ENCODE measurements around the gene TRIL.

Gene TRIL

DNA sequence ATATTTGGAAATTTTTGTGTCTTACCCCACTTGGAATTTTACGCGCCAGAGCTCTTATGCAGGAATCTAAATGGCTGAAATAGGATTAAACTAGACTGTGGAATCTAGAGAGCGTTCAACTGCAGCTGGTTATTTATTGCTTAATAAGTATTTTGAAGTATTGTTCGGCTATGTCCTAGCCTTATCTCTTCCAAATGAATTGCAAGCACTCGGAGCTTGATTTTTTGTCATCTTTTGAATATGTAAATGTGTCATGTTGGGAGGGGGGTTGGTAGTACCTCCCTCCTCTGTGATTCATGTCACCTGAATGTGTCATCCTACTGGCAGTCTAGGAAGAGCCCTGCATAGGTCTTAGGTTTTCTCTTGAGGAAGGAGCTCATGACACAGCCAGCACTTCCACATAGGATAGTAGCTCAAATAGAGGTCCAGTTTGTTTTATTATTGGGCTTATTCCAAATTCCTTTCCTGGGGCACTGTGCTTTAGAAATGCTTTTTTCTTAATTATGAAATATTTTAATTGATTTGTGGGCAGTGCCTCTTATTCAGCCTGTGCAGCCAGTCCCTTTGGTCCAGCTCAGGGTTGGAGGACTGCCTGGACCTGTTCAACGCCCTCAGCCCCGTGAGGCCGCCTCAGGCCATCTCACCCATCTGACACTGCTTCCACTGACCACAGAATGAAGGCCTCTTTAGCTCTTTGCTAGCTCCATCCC, 22.5 kb upstream of the TRIL start:
- no peak for DNase-seq

DNA sequence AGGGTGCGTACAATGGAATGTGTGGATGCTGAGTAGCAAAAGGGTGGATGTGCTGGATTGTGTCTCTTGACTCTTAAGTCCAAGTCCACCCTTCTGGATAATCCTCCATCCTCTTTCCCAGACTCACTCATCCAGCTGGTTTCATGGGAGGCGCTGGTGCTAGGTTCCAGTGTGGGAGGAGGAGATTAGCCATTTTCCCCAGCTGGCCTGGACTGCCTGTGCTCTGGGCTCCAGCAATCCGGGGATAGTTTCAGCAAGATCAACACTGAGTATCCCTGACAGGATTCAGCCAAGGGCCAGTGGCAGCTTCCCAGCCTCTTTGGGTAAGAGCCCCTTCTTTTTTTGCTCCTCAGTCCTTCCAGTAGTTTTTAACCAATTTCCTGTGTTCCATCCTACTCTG, 21.6 kb upstream of the TRIL start:
- no peak for DNase-seq

DNA sequence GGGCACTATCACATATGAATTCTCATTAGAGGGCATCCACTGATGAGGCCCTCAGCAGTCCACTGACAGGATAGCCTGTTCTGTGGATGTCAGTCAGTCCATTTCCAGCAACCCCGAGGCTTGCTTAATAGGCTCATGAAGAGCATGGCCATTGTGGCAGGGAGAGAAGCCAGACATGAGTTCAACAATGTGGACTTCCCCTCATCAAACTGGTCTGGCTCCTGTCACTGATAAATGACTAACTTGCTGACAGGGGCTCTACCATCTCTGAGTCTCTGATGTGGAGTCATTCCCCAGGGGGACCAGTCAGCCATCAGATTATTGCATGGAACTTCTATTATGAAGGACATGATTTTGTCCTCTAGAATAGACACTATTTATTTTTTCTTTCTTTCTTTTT, 19.8 kb upstream of the TRIL start:
- DNase-seq: no peak

DNA sequence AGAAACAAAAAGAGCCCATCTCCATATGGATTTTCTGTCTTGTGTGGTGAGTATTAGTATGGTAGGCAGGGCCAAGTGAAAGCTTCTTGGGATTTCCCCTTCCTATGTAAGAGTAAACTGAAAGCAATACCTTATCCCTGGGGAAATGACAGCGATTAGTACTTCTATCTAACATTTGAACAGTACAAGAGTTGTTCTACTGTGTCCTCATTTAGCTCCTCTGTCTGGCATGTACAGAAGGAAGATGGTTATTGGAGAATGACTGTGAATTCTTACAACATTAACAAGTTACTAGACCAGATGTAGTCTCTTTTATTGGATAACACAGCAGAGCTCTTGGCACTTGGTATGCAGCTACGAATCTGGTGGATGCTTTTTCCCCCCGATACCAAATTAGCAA, 17.9 kb upstream of the TRIL start:
- no peak for DNase-seq

DNA sequence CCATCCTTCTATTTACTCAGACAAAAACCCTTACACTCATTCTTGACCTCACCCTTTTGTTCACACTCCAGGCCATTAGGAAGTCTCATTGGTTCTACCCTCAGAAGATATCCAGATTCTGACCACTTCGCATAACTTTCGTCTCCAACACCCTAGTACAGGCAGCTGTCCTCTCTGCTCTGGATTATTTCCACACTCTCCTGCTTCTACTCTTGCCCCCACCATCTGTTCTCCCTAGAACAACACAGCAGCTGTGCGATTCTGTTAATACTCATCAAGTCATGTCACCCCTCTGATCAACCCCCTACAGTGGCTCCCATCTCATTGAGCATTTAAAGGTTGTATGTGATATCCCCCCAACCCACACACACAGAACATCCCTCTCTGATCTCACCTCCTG, 15.5 kb upstream of the TRIL start:
- no peak for DNase-seq

DNA sequence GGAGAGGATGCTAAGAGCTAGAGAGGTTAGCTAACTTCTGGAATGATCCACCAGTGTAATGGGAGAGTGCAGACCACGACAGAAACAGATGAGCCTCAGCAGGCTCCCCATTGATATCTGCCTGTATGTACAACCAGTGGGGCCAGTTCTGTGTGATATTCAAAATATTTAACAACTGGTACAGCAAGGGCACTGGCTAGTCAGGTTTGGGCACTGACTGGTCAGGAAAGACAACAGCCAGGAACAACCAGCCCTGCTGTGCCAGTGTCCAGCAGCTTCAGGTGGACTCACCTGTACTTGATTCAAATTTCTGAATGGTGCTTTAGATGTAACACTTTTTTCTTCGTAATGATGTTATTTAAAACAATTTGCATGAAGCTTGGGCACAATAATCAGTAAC, 5.9 kb upstream of the TRIL start:
- DNase-seq: no peak

DNA sequence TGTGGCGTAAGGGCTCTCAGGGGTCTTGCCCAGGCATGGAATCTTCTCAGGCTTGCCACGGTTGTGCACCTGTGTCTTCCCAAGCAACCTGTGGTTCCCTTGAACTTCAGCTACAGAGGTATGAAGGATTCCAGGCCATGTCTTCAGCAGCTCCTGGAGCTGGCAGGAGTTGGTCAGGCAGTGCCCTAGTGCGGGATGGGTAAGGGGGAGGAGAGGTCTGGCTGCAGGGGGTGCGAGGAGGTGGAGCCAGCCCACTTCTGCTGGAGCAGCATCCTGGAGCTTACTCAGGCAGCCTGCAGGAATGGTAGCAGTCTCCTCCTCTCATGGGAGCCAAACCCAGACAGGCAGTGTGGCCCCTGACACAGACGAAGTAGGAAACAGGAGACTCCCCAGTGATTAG, 3.8 kb upstream of the TRIL start:
- no peak for DNase-seq

DNA sequence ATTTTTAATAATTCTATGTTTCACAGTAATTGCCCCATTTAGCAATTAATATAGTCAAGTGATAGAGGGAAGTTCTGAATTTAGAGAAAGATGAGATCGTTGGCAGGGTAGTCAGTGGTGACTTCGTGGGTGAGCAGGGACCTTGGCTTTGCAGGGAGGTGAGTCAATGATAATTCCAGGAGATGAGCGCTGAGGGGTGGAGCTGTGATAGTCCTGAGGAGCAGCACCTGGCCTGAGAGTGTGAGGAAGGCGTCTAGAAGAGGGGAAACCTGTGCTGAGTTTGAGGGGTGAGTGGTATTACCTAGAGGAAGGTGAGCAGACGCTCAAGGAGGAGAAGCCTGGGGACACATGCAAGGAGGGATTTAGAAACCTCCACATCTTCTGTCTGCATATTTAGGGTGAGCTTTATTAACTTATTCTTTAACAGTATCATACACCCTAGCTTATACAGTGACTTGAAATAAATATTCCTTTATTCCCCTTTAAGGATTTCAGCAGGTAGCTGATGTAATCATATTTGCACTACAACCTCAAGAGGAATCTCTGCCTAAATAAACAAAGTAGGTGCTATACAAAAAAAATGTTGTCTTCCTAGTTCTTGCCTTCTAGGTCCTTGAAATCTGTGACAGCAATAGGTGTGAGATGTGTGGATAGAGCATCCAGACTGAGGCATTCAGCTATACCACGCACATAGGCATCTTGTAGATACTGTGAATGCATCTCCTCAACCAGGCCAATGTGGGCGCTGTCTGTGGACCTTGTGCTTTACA, 2.1 kb upstream of the TRIL start:
- no peak for DNase-seq

DNA sequence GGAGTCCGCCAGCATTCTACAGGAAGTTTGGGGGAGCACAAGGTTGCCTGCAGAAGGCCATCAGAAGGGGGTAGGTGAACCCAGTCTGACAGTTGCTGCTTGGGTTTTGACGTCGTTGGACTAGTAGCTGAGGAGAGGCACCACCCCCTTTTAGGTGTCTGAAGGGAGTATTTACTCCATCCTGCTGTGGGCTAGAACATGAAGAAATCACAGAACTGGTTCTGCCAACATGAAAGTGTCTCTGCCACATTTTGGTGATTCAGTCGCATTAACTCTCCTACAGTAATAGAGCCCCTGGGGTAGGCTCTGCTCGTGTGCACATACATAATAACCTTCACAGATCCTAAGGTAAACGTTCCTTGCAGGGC, 834 bp upstream of the TRIL start:
- no peak for DNase-seq

DNA sequence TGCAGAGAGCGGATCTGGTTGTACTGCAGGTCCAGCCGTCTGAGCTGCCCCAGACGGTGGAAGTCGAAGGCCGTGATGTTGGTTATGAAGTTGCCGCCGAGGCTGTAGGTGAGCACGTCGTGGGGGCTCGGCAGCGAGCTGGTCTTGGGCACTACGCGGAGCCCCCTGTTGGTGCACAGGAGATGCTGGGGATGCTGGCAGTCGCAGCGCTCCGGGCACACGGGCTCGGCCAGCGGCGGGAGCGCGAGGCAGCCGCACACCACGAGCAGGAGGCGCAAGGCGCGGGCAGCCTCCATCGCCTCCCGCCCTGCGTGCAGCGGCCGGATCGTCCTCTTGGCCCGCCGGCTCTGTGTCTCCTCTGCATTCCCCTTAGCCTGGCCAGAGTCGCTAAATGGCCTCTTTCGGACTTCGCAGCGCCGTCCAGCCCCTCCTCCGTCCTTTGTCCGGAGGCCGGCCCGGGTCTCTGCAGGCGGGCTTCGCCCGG, 337 bp downstream of the TRIL start:
- no peak for DNase-seq

DNA sequence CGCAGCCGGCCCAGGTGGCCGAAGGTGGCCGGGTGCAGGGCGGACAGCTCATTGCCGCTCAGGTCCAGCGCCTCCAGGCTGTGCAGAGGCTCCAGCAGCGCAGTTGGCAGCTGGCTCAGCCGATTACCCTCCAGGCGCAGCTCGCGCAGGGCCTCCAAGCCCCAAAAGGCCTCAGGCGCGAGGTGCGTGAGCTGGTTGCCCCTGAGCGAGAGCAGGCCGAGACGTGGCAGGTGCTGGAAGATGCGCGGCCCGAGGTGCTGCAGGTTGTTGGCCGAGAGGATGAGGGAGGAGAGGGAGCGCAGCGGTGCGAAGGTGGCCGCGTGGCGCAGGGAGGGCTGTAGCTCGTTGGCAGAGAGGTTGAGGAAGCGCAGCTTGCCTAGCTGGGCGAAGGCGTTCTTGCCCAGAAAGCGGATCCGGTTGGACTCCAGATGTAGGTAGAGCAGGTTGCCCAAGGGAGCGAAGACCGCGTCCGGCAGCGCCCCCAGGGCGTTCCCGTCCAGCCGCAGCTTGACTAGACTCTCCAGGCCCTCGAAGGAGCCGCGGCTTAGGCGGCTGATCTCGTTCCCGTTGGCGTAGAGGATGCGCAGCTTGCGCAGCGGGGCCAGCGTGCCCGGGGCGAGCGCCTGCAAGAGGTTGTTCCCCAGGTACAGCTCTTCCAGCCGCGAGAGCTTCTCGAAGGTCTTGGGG, 923 bp downstream of the TRIL start:
- DNase-seq: no peak

DNA sequence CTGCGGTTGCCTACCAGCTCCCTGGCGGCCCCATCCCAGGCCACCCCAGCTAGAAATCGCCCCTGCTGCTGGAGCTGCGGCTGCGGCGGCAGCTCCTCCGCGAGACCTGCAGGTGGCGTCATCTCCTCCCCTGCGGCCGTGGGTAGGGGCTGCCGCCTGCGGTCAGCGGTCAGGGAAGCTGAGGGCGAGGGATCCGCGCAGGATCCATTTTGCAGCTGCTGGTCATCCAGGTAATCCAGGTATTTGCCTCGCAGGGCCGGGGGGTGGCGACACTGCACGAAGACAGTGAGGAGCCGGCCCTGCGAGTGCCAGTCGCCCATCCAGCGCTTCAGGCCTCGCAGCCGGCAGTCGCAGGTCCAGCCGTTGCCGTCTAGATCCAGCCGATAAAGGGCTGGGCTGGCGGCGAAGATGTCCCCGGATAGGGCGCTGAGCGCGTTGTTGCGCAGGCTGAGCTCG, 1.5 kb downstream of the TRIL start:
- DNase-seq: peak; percentile 21

DNA sequence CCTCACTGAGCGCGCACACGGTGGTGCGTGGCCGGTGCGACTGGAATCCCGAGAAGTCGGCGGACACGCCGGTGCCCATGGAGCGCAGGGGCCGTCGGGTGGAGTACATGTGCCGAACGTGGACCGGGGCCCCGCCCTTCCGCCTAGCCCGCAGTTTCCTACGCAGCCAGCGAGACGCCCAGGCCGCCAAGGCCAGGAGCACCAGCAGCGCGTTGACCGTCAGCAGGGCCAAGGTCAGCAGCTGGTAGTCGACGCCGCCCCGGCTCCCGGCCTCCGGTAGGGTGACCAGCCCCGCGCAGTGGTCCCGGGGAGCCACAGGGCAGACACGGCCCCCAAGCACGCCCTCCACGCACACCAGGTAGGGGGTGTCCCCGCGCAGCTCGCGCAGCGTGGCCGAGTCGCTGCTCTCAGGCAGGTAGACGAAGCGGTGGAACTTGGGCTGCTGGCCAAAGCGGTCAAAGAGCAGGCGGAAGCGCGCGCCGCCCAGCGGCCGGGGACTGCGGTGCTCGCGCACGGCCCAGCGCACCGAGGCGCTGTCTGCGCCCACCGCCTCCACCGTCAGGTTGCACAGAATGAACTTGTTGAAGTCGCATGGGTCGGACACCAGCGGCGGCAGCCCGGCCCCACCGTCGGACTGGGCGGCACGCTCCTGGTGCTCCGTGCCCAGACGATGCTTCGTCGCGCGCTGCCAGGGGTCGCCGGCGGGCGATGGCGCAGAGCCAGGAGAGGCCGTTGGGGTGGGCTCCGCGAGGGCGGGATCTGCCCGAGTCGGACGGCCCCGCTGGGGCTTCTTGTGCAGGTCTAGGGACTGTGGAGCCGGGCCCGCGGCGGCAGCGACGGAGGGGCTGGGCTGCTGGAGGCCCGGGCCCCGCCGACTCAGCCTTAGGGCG, 2.2 kb downstream of the TRIL start:
- peak; percentile 16 for DNase-seq

DNA sequence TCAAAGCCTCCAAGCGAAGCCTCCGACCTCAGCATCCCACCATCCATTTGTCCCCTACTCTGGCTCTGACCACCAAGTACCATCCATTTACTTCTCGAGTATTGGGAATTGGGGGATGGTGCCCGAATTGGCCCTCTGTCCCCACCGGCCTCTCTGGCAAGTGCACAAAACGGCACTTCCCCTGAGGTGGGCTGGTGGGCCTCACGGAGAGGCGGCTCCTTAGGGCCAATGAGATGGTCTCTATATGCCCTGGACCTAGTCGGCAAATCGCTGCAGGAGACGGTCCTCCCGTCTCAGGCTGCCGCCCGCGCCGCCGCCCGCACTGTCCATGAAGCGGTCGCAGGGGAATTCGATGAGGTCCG, 2.8 kb downstream of the TRIL start:
- DNase-seq: no peak

DNA sequence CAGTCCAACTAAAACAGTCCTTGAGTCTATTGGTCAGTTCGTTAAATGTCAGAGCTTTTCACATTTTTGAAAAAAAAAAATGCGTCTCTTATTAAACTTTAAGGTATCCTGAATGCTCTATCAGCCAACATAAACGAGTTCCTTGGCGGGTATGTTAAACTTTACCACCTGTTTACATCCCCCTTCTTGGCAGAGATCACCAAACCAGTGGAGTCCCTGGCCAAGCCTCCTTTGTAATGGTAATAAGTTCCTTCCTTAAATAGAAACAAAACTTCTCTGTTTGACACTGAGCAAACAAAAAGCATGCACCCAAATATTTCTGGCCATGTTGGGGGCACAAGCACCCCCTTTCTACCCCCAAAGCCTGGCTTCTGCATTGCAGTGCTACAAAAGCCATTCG, 3.2 kb downstream of the TRIL start:
- no peak for DNase-seq

DNA sequence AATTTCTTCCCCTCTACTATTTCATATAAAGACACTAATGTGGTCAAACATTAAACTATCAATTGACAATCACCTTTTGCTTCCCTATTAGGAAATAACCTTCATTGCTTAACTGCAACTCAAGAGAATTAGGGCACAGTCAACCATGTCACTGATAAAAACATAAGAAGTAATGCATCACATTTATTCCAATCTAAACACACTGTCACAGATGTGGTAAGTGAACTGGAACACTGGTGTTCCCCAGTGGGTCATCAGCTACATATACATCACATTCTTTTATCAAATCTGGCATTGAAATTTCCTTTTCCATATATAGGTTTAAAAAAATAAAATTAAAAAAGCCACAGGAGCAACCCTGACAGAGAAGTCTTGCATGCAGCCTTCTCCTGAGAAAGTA, 3.7 kb downstream of the TRIL start:
- no peak for DNase-seq

DNA sequence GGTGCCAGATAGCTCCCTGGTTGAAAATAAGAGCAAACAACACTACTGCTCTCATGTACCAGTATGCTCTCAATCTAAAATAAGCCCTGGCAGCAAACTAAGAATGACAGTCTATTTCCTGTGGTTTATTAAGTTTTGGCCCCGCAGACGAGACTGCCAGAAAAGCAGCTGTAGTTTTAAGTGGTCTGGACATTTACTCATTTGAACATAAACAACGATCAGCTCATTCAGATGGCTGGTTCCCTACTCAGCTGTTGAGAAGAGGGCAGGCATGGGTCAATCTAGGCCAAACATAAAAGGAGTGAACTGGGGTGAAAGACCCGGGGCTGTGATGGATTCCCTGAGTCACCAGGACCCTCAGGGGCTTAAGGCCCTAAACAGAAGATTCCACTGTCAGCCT, 4.5 kb downstream of the TRIL start:
- DNase-seq: no peak

DNA sequence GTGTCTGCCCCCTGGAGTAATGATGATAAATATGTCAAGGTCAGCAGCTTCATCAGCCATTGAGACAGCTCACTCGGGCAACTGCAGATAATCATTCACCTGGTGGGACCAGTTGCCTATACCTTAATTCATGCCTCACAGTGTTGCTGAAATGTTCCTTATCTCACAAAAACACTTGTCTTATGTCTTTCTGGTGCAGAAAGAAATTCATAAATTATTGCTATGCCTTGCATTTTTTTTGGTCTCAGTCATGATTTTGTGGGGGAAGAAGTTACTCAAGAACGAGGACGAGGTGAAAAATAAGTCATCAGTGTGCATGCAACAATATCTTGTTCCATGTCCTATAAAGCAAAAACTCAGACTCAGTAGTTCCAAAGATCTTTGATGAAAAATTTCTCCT, 16.0 kb downstream of the TRIL start:
- no peak for DNase-seq

DNA sequence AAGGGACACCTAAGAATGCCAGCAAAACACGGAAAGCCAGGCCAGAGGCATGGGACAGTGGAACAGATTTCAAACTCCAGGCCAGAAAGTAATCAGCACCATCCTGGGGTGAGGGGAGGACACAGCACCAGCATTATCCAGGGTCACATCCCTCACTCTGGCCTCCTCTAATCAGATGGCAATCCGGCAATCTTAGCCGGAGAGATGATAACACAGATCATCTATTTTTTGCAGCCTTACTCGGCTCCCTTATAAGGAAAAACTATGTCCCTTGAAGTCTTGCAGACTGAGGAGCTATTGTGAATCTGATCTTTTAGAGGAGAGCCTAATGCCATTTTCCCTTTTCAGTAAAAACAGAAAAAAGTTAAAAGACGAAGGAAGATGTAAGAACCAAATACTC, 16.5 kb downstream of the TRIL start:
- DNase-seq: no peak

DNA sequence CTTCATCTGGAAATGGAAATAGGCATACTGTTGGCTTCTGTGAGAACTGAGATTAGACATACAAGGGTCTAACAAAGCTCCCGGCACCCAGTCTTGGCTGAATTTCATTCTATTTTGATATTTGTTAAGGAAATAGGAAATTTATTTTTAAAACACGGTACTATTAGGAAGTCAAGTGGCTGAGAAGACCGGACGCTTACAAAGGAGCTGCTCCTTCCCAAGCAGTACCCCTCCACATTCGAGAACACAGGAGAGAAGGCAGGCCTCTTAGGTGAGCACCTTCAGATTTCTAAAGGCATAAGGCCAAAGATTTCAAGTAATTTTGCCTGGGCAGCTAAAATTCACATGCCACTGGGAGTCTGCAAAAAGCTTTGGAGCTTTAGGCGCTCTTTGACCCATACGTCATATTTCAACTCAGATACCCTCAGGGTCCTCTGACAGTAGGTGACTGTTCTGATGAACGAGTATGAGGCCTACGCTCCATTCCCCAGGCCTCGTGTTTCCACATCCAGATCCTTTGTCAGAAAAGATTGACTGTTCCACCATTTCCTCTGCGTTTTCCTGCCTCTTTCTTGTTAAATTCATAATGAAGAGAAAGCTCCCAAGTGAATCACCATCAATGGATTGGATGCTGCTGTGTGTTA, 17.3 kb downstream of the TRIL start:
- DNase-seq: no peak

DNA sequence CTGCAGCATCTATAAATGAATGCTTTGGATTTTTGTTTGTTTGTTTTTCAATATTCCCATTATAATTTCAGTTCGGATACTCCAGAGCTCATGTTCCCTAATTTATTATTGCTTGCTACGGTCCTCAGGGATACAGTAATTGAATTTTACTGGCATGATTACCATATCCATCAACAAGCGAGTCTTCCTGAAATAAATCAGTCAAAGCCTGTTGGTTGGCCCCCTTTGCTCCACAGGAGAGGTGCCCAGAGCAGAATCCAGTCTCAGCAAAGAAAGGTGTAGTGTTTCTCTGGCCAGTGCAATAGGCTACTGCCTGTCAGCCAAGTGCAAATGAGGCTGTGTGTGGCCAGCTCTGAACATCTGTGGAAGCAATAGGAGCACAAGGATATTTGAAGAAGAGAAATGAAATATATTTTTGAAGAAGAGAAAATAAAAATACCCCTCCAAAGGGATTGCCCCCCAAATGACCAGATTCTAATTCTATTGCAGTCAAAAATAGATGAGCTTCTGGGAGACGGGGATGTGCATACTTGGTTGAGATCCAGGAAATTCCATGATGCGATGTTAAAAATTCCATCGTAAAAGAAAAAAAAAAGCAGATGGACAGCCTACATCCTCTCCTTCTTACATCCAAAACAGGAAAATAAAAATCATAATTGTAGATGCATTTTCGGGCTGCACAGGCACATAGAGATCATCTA, 18.1 kb downstream of the TRIL start:
- DNase-seq: no peak

DNA sequence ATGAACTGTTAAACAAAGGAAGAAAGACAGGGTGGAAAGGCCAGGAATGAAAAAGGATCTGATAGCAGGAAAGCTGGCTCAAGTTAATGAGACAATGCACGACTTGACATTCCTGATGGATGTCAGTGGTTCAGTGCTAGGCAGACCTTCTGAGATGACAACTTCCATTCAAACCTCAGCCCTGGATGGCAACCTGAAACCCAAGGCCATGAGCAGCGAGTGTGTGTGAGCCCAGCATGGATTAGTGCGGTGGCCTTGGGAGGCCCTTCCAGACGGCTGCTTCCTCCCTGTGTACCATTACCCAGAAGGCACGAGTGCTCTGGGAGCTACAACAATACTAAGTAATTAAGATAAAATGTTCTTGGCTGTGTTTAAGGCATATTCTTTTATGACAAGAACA, 18.8 kb downstream of the TRIL start:
- DNase-seq: no peak
